Measurements from ENCODE around the gene BCAT1. TPM values are rescaled to one million over a fixed set of nuclear protein-coding genes. Genes with fewer than 3 reads are reported as not detected.
A peak's percentile ranks its signal among the peaks of the same experiment; 100 is the strongest.

Gene BCAT1
- total RNA-seq, 2 donors from 2014 or later, result 45.0 to 141 TPM

DNA sequence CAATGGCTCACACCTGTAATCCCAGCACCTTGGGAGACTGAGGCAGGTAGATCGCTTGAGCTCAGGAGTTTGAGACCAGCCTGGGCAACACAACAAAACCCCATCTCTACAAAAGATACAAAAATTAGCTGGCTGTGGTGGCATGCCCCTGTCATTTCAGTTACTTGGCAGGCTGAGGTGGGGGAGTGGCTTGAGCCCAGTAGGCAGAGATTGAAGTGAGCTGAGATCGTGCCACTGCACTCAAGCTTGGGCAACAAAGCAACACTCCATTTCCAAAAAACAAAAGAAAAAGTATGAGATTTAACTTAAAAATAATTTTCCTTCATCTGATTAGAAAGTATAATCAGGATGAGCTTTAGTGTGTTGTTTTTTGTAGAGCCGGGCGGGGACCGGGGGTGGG lies 47.9 kb upstream of the BCAT1 start:
- no peaks in the 10 kb centered on the region for H3K9me3 Mint-ChIP-seq
- Histone ChIP-seq H3K9ac (ENCODE audit: extremely low read depth, low read length, poor library complexity, severe bottlenecking) (no peak overlapping the region), H3K4me3 (ENCODE audit: low read length) (no peak overlapping the region), H3K4me1 (ENCODE audit: control insufficient read depth, insufficient read depth, low read length) (no peaks in the 10 kb centered on the region), H3K36me3 (ENCODE audit: control insufficient read depth, insufficient read depth, low read length) (no peaks in the 10 kb centered on the region), H3K27me3 (ENCODE audit: control insufficient read depth, insufficient read depth, low read length, poor library complexity, severe bottlenecking) (no peaks in the 10 kb centered on the region), H3K9me3 (ENCODE audit: control insufficient read depth, low read length) (no peaks in the 10 kb centered on the region), H3K27ac (ENCODE audit: low read depth, low read length) (no peak overlapping the region)
- no peaks in the 10 kb centered on the region for H3K36me3 Mint-ChIP-seq (ENCODE audit: low read depth)
- WGBS, 2 experiments (ENCODE audit: insufficient coverage in 1 of 2, insufficient read length in 1 of 2), result 85% methylated on average over 4 of the region's 5 CpGs; no CpG with 5 or more reads in 1 of the 2 experiments
- H3K4me1 Mint-ChIP-seq, result no peaks in the 10 kb centered on the region
- TF ChIP-seq, protein P1, sequence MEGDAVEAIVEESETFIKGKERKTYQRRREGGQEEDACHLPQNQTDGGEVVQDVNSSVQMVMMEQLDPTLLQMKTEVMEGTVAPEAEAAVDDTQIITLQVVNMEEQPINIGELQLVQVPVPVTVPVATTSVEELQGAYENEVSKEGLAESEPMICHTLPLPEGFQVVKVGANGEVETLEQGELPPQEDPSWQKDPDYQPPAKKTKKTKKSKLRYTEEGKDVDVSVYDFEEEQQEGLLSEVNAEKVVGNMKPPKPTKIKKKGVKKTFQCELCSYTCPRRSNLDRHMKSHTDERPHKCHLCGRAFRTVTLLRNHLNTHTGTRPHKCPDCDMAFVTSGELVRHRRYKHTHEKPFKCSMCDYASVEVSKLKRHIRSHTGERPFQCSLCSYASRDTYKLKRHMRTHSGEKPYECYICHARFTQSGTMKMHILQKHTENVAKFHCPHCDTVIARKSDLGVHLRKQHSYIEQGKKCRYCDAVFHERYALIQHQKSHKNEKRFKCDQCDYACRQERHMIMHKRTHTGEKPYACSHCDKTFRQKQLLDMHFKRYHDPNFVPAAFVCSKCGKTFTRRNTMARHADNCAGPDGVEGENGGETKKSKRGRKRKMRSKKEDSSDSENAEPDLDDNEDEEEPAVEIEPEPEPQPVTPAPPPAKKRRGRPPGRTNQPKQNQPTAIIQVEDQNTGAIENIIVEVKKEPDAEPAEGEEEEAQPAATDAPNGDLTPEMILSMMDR (conservative IDR thresholded peaks at IDR 0.05), result no peak
- H3K27me3 Mint-ChIP-seq (ENCODE audit: insufficient read depth), result no peaks in the 10 kb centered on the region
- H3K27ac Mint-ChIP-seq, result no peak overlapping the region
- no peak overlapping the region for H3K4me3 Mint-ChIP-seq
- DNase-seq, result no peak

GRCh38 chr12:24996102-24996797 lies 47.3 kb upstream of the BCAT1 start:
- no peak overlapping the region for H3K9ac ChIP-seq (ENCODE audit: extremely low read depth, low read length, poor library complexity, severe bottlenecking)
- H3K4me3 Mint-ChIP-seq, result no peak overlapping the region
- TF ChIP-seq, protein P1 (conservative IDR thresholded peaks at IDR 0.05), result peak; percentile 35
- no peak overlapping the region for H3K4me3 ChIP-seq (ENCODE audit: low read length)
- no peaks in the 10 kb centered on the region for H3K9me3 Mint-ChIP-seq
- no peaks in the 10 kb centered on the region for H3K36me3 ChIP-seq (ENCODE audit: control insufficient read depth, insufficient read depth, low read length)
- H3K27me3 ChIP-seq (ENCODE audit: control insufficient read depth, insufficient read depth, low read length, poor library complexity, severe bottlenecking), result no peaks in the 10 kb centered on the region
- H3K4me1 ChIP-seq (ENCODE audit: control insufficient read depth, insufficient read depth, low read length), result no peaks in the 10 kb centered on the region
- H3K27ac Mint-ChIP-seq, result no peak overlapping the region
- no peaks in the 10 kb centered on the region for H3K4me1 Mint-ChIP-seq
- H3K9me3 ChIP-seq (ENCODE audit: control insufficient read depth, low read length), result no peaks in the 10 kb centered on the region
- H3K27me3 Mint-ChIP-seq (ENCODE audit: insufficient read depth), result no peaks in the 10 kb centered on the region
- no peak overlapping the region for H3K27ac ChIP-seq (ENCODE audit: low read depth, low read length)
- DNase-seq, result no peak
- H3K36me3 Mint-ChIP-seq (ENCODE audit: low read depth), result no peaks in the 10 kb centered on the region
- 91 to 94% methylated on average over 6 to 8 of the region's 8 CpGs for WGBS, 2 experiments (ENCODE audit: insufficient coverage in 1 of 2, insufficient read length in 1 of 2)

- no peaks in the 10 kb centered on the region for H3K4me1 ChIP-seq (ENCODE audit: control insufficient read depth, insufficient read depth, low read length)
- H3K4me1 Mint-ChIP-seq, result no peaks in the 10 kb centered on the region
- H3K27me3 ChIP-seq (ENCODE audit: control insufficient read depth, insufficient read depth, low read length, poor library complexity, severe bottlenecking), result no peaks in the 10 kb centered on the region
- peak overlapping the region; percentile 62 for H3K27ac ChIP-seq (ENCODE audit: low read depth, low read length)
- no peaks in the 10 kb centered on the region for H3K9me3 Mint-ChIP-seq
- no peaks in the 10 kb centered on the region for H3K36me3 ChIP-seq (ENCODE audit: control insufficient read depth, insufficient read depth, low read length)
- no peak overlapping the region for H3K4me3 ChIP-seq (ENCODE audit: low read length)
- 78 to 93% methylated on average over 3 to 4 of the region's 4 CpGs for WGBS, 2 experiments (ENCODE audit: insufficient coverage in 1 of 2, insufficient read length in 1 of 2)
- H3K36me3 Mint-ChIP-seq (ENCODE audit: low read depth), result no peaks in the 10 kb centered on the region
- H3K9ac ChIP-seq (ENCODE audit: extremely low read depth, low read length, poor library complexity, severe bottlenecking), result no peak overlapping the region
- no peaks in the 10 kb centered on the region for H3K27me3 Mint-ChIP-seq (ENCODE audit: insufficient read depth)
- TF ChIP-seq, protein P1 (conservative IDR thresholded peaks at IDR 0.05), result no peak
- H3K4me3 Mint-ChIP-seq, result no peak overlapping the region
- DNase-seq, result peak; percentile 67
- H3K27ac Mint-ChIP-seq, result no peak overlapping the region
- no peaks in the 10 kb centered on the region for H3K9me3 ChIP-seq (ENCODE audit: control insufficient read depth, low read length)
Measured at GRCh38 chr12:24993793-24994192, 44.9 kb upstream of the BCAT1 start.

All from endodermal cell (in vitro differentiated cells).